Fibroblast of lung (primary cell): ENCODE results near the gene GRIK2. TPM values are rescaled to one million over a fixed set of nuclear protein-coding genes. Genes with fewer than 3 reads are reported as not detected.

Experiments
- DNase-seq, 2 donors: peaks; one replicate each; pipeline versions ENCODE4 v3.0.0 to v3.0.0-alpha.2; 2010; ENCODE audit warnings: low read depth in 2 of 2
- H2AFZ ChIP-seq: 2 replicates; pipeline ENCODE4 v1.5.1; 2012; ENCODE audit warnings: low read length, control low read depth, inconsistent platforms
- H3K27ac ChIP-seq: 2 replicates; pipeline ENCODE4 v1.5.1; 2011; ENCODE audit warnings: low read length, control low read depth; ENCODE audit not compliant: insufficient read depth
- H3K27me3 ChIP-seq: 2 replicates; pipeline ENCODE4 v1.5.1; 2011; ENCODE audit warnings: mild to moderate bottlenecking, low read length; ENCODE audit not compliant: control insufficient read depth, insufficient read depth
- H3K36me3 ChIP-seq: 2 replicates; pipeline ENCODE4 v1.5.1; 2011; ENCODE audit warnings: low read length; ENCODE audit not compliant: control insufficient read depth, insufficient read depth
- H3K4me1 ChIP-seq: 2 replicates; pipeline ENCODE4 v1.5.1; 2011; ENCODE audit warnings: low read length; ENCODE audit not compliant: control insufficient read depth, insufficient read depth; ENCODE audit errors: extremely low read depth
- H3K4me2 ChIP-seq: 2 replicates; pipeline ENCODE4 v1.5.1; 2011; ENCODE audit warnings: low read length, control low read depth; ENCODE audit not compliant: insufficient read depth; ENCODE audit errors: extremely low read depth
- H3K4me3 ChIP-seq, 4 experiments: fragments of 200-600 bp in 1 of 4; sonication (generic) in 1 of 4; replicated peaks in 1 of 4; 2 replicates each; pipeline ENCODE4 v1.5.1; 2011 to 2016; ENCODE audit warnings: low read length in 4 of 4, low read depth in 3 of 4, mild to moderate bottlenecking in 3 of 4, control low read depth in 2 of 4, inconsistent platforms in 1 of 4, mixed read lengths in 1 of 4; ENCODE audit not compliant: insufficient read depth in 1 of 4; ENCODE audit errors: control extremely low read depth in 1 of 4
- H3K79me2 ChIP-seq: 2 replicates; pipeline ENCODE4 v1.5.1; 2012; ENCODE audit warnings: mild to moderate bottlenecking, low read length, inconsistent platforms; ENCODE audit not compliant: control insufficient read depth, insufficient read depth
- H3K9ac ChIP-seq: 2 replicates; pipeline ENCODE4 v1.5.1; 2011; ENCODE audit warnings: mild to moderate bottlenecking, low read length, control low read depth; ENCODE audit not compliant: insufficient read depth
- H3K9me3 ChIP-seq: 2 replicates; pipeline ENCODE4 v1.5.1; 2012; ENCODE audit warnings: low read depth, low read length; ENCODE audit not compliant: control insufficient read depth, insufficient read depth
- H4K20me1 ChIP-seq: 2 replicates; pipeline ENCODE4 v1.5.1; 2011; ENCODE audit warnings: low read length; ENCODE audit not compliant: control insufficient read depth, insufficient read depth; ENCODE audit errors: extremely low read depth
- CTCF ChIP-seq, 2 donors: IDR thresholded peaks in 1 of 2; conservative IDR thresholded peaks in 1 of 2; 1 replicate in 1 of 2; 2 replicates in 1 of 2; pipeline ENCODE4 v1.5.1; 2011 to 2012; ENCODE audit warnings: low read length in 2 of 2, control low read depth in 1 of 2, inconsistent platforms in 1 of 2, low read depth in 1 of 2, mild to moderate bottlenecking in 1 of 2
- EZH2 ChIP-seq: IDR thresholded peaks from 2 replicates; pipeline ENCODE4 v1.5.1; 2012; ENCODE audit warnings: low read length, control low read depth, mild to moderate bottlenecking; ENCODE audit errors: missing control alignments
- polyA plus RNA-seq, 2 donors: library from polyadenylated mRNA; depleted of rRNA in 1 of 2; stranded (reverse) in 1 of 2; unstranded in 1 of 2; fragments of >200 nt; gene quantifications; 2 replicates each; pipeline ENCODE4 v1.2.1, GENCODE V29; 2011 to 2012; ENCODE audit warnings: missing spikeins in 1 of 2
- total RNA-seq: library from RNA; depleted of rRNA; stranded (reverse); fragments of >200 nt; gene quantifications from 2 replicates; pipeline ENCODE4 v1.2.1, GENCODE V29; 2014

The GRIK2 gene
- total and polyA plus RNA-seq, 2 donors (not counting 1 experiment from before 2014, with no cell fraction given) = 0.33 to 0.40 TPM

DNA sequence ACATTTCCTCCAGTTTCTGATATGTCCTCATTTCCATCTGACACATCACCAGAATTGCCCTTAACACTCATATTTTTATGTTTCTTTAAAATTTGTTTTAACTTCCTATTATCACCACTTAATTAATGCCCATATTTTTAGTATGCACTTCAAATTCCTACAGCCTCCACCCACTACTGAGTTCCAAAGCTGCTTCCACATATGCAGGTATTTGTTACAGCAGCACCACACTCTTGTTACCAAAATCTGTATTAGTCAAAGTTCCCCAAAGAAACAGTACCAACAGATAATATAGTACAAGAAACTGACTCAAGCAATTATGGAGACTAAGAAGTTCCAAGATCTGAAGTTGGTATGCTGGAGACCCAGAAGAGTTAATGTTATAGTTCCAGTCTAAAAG lies 340.4 kb downstream of the GRIK2 start:
- DNase-seq = no peak
- Histone ChIP-seq H3K27me3 (no peaks in the 10 kb centered on the region), H3K4me3 (no peak overlapping the region), H3K4me2 (no peak overlapping the region), H3K79me2 (no peaks in the 10 kb centered on the region), H3K4me1 (no peaks in the 10 kb centered on the region), H4K20me1 (no peaks in the 10 kb centered on the region), H3K9me3 (no peaks in the 10 kb centered on the region), H3K27ac (no peak overlapping the region), H2AFZ (no peak overlapping the region), H3K36me3 (no peaks in the 10 kb centered on the region), H3K9ac (no peak overlapping the region)
- no peak for TF ChIP-seq CTCF (conservative IDR thresholded peaks at IDR 0.05 in 1 of 2, IDR thresholded peaks at IDR 0.05 in 1 of 2; ENCODE audit: low read depth in 1 of 2, low read length in 2 of 2)
- no peak for TF ChIP-seq EZH2

- Histone ChIP-seq H3K4me1 (no peaks in the 10 kb centered on the region), H3K36me3 (no peaks in the 10 kb centered on the region), H2AFZ (no peak overlapping the region), H3K4me3 (no peak overlapping the region), H3K4me2 (no peak overlapping the region), H3K27ac (no peak overlapping the region), H4K20me1 (no peaks in the 10 kb centered on the region), H3K9ac (no peak overlapping the region), H3K9me3 (no peaks in the 10 kb centered on the region), H3K79me2 (no peaks in the 10 kb centered on the region), H3K27me3 (no peaks in the 10 kb centered on the region)
- no peak for TF ChIP-seq CTCF (conservative IDR thresholded peaks at IDR 0.05 in 1 of 2, IDR thresholded peaks at IDR 0.05 in 1 of 2; ENCODE audit: low read depth in 1 of 2, low read length in 2 of 2)
- DNase-seq = no peak
Measured at GRCh38 chr6:101738481-101738880, 345.0 kb downstream of the GRIK2 start.

- Histone ChIP-seq H3K79me2 (no peaks in the 10 kb centered on the region), H4K20me1 (no peaks in the 10 kb centered on the region), H3K9ac (no peak overlapping the region), H2AFZ (no peak overlapping the region), H3K27me3 (no peaks in the 10 kb centered on the region), H3K36me3 (no peaks in the 10 kb centered on the region), H3K27ac (no peak overlapping the region), H3K4me2 (no peak overlapping the region), H3K4me1 (no peaks in the 10 kb centered on the region), H3K9me3 (no peaks in the 10 kb centered on the region), H3K4me3 (no peak overlapping the region)
- no peak for TF ChIP-seq CTCF (conservative IDR thresholded peaks at IDR 0.05 in 1 of 2, IDR thresholded peaks at IDR 0.05 in 1 of 2; ENCODE audit: low read depth in 1 of 2, low read length in 2 of 2)
- no peak for TF ChIP-seq EZH2
- no peak for DNase-seq
Measured at GRCh38 chr6:101740631-101741030, 347.1 kb downstream of the GRIK2 start.
